GM21390 (cell line): ENCODE results near the gene HNRNPM.

Source experiments
- ATAC-seq: cut with Tn5 transposase; IDR thresholded peaks from one replicate; pipeline ENCODE4 v1.9.1; 2021; ENCODE audit not compliant: unreplicated experiment

Gene HNRNPM

DNA sequence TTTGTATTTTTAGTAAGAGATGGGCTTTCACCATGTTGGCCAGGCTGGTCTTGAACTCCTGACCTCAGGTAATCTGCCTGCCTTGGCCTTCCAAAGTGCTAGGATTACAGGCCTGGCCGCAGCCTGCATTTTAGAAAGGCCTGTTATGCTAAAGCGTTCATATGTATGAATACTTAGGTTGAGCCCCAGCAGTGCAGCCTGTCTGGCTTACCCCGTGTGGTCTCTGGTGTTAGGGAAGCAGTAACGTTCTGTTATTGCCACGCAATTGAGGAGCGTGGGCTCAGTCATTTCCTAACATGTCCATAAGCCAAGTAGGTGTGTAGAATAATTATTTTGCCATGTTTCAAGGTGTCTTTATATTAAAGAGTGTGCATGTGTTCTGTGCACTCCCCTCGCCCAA is 14.3 kb downstream of the HNRNPM start:
- ATAC-seq, result no peak

DNA sequence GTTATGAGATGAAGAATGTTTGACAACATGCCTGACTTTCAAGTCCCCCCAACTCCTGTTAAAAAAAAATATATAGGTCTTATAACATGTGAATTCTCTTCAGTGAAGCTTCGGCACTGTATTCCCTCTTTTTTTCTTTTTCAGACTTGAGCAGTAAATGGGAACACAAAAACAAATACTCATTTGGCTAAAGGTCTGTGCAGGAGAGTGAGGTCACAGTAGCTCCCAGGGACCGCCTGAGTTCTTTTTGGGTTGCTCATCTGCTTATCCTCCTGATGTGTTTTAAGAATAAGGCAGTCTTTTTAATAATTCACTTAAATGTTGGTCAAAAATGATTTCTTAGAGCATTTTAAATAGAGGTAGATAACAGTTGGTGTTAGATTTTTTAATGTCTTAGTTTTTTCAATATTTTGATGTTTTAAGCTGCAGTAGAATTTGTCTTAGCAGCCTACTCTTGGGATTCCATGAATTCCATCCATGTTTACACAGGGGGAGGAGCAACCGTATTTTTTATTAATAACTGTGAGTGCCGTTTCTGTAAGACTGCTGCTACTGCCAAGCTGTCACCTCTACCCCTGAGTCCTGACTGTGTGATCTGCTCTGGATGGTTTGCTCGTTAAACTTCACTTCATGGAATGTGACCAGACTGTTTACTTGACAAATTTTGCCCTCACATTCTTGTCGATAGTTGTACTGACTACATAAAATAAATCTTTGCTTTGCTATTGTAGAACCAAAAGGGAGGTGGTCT is 14.9 kb downstream of the HNRNPM start:
- no peak for ATAC-seq

DNA sequence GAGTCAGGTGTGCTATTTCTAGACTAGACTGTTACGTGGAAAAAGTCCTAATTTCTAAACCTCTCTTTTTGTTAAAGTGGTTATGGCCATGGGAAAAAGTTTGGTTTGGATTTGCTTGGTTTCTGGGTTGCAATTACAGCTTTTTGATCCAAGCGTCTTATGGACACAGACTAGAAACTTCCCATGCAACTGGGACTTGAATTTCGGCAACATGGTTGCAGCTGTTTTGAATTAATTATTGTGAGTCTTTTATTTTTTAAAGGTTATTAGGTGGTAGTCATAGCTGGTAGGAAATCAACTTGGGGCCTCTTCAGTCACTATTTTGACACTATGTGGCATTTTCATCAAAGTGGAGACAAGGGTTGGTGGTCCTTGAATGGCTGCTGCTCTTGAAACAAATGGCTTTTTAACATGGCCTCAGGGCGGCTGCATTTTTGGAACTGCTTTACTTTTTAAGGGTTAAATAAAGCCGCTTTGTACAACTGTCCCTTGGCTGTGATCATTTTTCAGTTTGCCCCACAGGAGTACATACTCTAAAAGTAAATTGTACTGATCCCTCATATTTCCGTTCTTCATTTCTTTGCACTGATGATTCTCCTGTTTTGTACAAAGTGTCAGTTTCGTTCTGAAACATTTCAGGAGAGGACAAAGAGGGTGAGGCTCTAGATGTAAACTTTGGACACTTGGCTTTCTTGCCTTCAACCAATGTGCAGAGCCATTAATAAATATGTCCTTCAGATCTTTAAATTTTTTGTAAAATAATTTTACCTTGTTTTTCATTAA is 15.9 kb downstream of the HNRNPM start:
- ATAC-seq, result no peak

DNA sequence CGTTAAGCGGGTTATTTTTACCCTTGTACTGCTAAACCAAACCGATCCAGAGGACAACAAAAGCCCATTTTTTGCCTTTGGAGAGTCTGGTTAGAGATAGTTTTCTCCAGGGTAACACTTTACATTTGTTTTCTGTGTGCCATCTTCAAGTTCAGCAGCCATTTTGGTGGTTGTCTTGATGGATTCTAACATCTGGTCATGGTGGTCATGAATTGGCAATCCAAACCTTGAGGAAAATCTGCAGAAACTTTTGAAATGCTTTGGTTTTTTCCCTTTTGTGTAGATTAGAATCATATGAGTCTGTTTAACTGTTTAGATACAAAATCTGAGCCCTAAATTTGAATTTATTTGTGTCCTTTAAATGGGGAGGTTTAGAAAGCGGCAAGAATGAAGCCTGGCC is 16.6 kb downstream of the HNRNPM start:
- no peak for ATAC-seq

DNA sequence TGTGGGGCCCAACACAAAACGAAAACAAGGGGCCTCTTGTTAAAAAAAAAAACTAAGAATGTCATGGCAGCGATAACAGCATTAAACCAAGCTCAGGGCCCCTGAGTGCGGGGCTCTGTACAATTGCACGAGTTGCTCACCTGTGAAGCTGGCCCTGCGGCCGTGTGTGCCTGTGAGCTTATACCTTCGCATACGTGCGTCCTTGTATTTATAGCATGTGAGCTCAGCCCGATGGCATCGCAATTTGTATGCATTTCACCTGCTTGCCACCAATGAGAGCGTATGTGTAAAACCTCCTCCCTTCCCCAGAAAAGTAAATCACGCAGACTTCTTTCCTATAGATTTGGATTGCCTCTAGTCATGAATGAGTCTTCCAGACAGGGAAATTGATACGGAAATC is 17.1 kb downstream of the HNRNPM start:
- no peak for ATAC-seq

DNA sequence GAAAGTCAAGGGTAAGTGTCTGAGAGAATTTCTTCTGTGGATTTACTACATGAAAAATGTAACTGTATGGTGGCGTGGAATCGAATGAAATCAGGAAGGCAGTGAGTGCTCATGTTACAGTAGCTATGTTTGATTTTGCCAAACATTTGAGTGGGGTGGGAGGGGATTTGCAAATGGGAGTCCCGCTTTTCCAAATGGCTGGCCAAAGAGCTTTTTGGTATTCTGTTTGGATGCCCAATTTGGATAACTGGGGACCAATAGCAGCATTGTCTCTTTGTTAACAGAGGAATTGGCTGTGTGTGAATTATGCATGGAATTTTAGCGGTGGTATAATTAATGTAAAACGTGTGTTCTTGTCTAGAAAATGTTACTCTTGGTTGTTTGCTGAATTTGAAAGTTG is 17.8 kb downstream of the HNRNPM start:
- ATAC-seq, result no peak

DNA sequence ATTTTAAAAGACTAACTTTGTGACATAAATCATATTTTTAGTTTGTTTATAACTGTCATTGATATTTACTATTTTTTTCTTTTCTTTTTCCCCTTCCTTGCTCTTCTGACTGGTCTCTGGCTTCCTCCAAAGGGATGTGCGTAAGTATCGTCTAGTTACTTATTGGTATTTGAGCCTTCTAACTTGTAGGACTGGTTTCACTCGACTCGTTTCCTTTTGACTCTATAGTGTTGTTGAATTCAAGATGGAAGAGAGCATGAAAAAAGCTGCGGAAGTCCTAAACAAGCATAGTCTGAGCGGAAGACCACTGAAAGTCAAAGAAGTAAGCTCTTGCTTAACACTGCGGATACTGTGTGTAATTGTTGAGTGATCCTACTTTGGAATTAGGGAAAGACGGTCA is 18.6 kb downstream of the HNRNPM start:
- no peak for ATAC-seq

DNA sequence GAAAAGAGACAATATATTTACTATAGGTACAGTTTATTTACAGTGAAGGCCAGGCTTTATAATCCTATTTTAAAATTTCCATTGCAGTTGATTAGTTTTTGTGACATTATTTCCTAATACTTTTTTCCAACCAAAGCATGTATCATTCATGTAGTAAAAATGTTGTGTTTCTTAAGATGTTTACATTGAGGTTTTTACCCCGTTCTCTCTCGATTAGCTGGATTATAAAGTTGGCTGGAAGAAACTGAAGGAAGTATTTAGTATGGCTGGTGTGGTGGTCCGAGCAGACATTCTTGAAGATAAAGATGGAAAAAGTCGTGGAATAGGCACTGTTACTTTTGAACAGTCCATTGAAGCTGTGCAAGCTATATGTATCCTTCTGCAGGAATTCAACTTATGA is 21.2 kb downstream of the HNRNPM start:
- no peak for ATAC-seq

DNA sequence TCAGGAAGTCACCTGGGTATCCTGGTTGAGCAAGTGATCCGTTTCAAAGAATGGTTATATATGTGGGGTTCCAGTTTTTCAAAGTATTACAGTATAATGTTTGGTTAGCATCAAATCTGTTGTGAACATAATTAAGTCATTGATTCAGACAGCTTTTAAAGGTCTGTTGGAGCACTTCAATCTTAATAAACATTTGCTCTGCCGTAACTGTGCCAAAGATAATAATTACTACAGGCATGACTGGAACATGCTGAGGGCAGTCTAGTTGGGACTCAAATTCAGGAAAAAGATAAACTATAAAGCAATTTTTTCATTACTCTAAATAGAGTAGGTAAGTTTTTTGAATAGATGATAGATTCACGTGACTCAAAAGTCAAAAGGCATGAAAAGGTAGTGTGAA is 23.3 kb downstream of the HNRNPM start:
- no peak for ATAC-seq

DNA sequence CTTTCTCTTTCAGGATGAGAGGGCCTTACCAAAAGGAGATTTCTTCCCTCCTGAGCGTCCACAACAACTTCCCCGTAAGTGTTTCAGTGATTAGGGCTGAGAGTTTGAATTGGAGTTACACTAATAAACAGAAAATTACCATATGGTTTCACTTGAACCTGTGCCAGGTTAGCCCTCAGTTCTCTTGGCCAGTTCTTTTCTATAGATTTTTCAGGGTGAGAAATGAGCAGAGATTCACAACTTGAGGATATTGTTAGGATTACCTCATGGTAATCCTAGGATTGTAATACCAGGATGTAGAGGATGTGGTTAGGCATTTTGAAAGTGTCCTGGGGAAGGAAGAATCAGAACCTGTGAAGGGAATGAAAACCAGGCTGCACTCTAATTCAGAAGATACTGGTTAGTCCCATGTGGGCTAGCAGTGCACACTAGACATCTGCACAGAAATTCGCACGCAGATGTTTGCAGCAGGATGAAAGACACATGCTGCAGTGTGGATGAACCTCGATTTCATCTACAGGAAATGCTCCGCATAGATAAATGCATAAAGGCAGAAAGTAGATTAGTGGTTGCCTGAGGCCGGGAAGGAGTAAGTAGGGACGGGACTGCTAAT is 24.1 kb downstream of the HNRNPM start:
- no peak for ATAC-seq

DNA sequence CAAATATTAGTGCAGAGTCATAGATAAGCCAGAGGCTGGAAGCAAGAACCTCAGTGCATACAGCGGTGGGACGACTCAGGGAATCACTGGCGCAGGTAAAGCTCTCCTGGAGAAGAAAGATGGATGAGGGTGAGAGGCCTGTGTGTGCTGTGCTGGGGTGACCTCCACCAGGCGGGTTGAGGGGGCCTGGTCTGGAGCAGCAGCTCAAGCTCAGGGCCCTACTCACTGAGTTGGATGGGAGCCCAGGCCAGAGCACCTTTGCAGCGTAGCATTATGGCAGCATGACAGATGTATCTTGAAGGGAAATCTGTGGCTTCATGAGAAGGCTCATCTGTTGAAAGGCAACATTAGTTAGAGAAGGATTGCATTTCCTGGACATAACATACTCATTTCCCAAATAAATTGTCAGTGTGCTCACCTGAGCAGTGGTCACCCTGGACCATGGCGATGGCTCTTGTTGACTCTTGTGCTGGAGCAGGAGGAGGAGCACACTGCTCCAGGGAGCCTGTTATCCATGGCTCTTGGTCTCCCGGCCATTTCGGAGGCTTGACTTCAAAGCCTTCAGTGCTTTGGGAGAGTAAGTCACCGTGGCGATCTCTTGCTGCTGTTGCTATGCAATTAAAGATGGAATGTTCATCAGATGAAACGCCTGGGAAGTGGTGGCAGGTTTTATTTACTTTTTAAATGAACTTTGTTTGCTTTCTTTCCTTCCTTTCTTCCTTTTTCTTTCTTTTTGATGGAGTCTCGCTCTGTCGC is 25.0 kb downstream of the HNRNPM start:
- no peak for ATAC-seq

DNA sequence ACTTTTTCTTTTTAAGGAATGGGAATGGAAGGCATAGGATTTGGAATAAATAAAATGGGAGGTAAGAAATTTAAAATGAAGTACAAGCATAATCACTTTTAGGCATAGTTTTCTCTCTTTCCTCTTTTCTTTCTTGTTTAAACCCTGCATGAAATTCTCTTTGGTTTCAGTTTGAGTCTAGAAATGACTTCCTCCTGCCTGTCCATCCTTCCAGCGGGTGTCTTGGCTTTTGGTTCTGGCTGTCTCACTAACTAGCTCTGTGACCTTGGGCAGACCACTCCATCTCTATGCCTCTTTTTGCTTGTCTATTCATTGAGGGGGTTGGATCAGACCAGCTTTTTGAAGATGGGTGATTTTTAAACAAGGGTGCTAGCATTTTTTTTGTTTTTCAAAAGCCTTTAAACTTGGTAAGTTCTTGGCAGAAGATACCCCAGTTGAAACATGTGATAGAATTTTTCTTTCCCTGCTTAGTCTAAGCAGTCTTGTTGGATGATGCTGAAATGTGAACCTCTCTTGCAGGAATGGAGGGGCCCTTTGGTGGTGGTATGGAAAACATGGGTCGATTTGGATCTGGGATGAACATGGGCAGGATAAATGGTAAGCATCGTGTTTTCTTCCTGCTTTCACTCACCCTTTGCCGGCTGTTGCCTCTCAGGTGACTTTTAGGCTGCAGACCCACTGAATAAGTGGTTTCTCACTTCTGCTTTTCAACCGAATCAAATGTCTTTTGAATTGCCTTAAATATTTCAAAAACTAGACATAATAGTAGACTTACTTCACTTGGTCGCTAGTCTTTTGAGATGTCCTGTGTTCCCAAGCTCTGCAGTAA is 29.1 kb downstream of the HNRNPM start:
- ATAC-seq, result peak; percentile 72

DNA sequence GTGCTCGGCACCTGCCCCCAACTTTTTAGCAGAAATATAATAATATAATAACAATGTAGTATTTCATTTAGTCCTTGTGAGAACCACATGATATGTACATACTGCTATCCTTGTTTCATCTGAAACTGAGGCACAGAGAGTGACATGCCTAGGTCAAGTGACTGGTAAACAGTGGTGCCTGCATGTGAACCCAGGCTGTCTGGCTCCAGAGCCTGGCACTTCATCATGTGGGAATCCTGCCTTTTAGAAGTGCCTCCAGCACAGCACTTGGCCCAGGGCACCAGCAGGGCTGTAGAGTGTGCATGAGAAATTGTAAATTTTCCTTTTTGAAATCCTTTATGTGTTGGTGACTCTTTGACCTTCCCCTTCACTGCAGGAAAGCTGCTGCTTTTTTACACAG is 30.2 kb downstream of the HNRNPM start:
- ATAC-seq, result no peak

DNA sequence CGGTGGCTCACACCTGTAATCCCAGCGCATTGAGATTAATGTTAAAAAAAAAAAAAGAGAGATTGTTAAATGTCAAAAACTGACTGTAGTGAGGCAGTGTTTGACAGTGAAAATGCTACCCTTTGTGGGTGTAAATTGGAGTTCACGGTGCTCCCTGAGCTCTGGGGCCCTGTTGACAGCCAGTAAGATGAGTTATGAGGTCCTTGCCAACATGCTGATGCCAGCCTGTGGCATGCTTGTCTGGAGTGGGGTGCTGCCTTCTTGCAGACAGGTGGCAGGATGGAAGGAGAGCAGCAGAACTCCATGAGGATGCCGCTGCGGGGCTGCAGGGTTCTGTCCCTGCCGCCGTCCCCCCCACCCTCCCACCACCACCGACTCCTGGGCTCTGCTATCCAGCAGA is 31.7 kb downstream of the HNRNPM start:
- ATAC-seq, result no peak

DNA sequence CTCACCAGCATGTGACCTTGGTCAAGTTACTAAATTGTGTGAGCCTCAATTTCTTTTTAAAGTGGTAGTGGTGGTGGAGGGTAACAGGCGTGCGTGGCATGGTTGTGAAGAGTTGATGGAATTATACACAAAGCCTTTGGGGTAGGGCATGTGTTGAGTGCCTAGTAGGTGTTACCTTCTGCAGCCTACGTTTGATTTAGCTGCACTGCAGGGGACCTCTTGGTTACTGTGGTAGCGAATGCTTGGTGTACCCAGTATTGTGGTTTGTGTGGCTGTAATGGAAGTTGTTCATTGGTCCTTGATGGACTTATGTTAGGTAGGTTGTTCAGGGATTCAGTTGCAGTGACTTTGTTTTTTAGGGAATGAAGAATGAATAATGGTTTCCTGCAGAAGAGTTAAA is 33.1 kb downstream of the HNRNPM start:
- ATAC-seq, result no peak

DNA sequence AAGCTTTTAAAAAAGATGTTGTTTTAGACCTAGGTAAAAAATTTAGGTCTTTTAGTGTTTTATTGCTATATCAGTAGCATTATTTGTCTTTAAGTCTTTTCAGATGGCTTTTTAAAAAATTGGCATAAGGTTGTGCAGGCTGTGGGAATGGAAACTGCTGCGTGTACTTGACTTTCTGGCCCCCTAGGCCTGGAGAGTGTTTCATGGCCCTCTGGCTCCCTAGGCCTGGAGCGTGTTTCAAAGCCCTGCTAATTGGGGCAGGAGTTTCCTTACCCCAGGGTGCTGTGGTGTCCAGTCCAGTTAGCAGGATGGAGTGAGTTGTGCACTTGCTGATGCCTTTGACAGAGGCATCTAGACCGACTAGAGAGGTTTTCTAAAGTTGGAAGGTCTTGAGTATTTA is 33.8 kb downstream of the HNRNPM start:
- no peak for ATAC-seq

DNA sequence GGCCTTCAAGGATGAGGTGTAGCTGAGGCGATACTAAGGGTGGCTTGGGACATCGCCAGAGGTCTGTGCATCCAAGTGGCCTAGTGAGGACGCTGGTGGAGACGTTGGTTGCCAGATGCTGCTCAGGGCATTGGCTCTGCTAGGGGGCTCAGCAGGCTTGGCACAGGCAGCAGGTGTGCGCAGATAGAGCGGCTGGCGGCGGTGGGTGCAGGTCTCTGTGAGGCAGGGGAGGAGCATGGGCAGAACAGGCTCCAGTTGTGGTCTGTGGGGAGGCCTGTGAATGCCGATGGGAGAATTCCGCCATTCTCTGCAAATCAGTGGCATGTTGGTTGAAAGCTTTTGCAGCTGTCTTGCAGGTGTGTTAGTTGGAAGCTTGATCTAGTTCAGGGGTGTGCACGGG is 36.4 kb downstream of the HNRNPM start:
- ATAC-seq, result no peak

DNA sequence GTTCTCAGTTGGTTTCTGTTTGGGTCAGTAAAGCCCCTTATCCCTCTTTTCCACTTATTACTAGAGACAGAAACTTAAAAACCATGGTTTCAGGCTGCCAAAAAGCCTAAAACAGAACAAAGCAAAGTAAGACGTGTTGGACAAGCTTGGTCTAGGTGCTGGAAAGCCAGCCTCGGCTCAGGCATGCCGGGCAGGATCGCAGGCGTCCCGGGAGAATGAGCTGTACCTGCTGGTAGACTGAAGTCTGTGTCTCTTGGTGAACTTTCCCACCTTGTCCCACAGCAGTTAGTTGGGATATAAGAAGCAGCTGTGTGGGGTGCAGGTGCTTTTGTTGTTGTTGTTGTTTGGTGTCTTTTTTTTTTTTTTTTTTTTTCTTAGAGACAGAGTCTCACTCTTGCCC is 36.8 kb downstream of the HNRNPM start:
- no peak for ATAC-seq

DNA sequence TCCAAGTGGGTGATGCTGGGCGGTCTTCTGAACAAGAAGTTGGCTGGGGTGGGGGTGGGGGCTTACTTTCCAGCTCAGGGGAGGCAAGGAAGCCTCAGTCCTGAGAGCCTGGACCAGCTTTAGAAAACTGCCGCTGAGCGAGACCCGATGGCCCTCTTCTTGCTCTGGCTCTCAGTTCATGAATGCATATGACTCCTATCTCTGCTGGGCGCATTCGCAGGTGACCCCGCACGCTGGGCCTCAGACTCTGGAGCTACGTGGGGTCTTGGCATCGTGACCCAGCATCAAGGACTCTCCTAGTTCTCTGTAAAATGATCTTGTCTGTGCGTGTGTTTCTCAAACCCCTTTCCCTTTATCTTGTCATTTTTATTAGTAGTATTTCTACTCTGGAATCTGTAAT is 37.9 kb downstream of the HNRNPM start:
- no peak for ATAC-seq

DNA sequence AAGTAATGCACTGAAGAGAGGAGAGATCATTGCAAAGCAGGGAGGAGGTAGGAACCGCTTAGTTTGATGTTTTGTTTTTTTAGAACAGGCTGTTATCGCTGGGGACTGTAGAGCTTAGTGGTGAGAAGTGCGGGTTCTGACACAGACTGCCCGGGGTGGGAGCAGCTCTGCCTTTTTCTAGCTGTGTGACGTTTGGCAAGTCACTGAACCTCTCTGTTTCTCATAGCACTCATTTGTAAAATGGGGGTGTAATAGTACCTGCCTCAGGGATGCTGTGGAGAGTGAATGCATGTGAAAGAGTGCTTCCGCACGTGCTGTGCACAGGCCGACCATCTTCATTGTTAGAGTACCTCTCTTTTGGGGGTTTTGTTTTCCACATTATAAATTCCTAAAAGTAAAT is 38.4 kb downstream of the HNRNPM start:
- ATAC-seq, result no peak
